HepG2 (cell line): ENCODE measurements around the gene DAZAP1. TPM values are rescaled to one million over a fixed set of nuclear protein-coding genes. Genes with fewer than 3 reads are reported as not detected.

Experiments used
- MIER2 ChIP-seq: IDR thresholded peaks from 2 replicates; pipeline ENCODE4 v1.6.1; 2016; ENCODE audit warnings: missing biosample characterization, missing genetic modification reagents
- MTF2 ChIP-seq: sonication (generic); formaldehyde crosslinking; IDR thresholded peaks from 2 replicates; pipeline ENCODE4 v1.5.0; 2020; ENCODE audit warnings: missing genetic modification reagents, borderline replicate concordance
- NCOA1 ChIP-seq: sonication (generic); formaldehyde crosslinking; IDR thresholded peaks from 2 replicates; pipeline ENCODE4 v1.9.0; 2021; ENCODE audit warnings: missing genetic modification reagents
- ZBTB38 ChIP-seq: sonication (generic); formaldehyde crosslinking; IDR thresholded peaks from 2 replicates; pipeline ENCODE4 v1.5.1; 2020; ENCODE audit warnings: mild to moderate bottlenecking, missing genetic modification reagents
- ZNF205 ChIP-seq: IDR thresholded peaks from 2 replicates; pipeline ENCODE4 v1.6.1; 2018; ENCODE audit warnings: missing biosample characterization, missing genetic modification reagents
- polyA plus RNA-seq, 8 experiments: library from polyadenylated mRNA; depleted of rRNA in 3 of 8; stranded (reverse) in 7 of 8; unstranded in 1 of 8; fragments of >200 nt; fragmentation: Illumina TruSeq in 4 of 8; extraction: Trizol in 4 of 8; gene quantifications; 2 replicates each; pipeline versions ENCODE4 v1.2.1 to v1.2.3, GENCODE V29; 2011 to 2016; ENCODE audit warnings: low read depth in 4 of 8, missing spikeins in 1 of 8, mixed read lengths in 1 of 8; ENCODE audit not compliant: insufficient read depth in 1 of 8
- total RNA-seq, 5 experiments: library from RNA; depleted of rRNA; stranded (reverse); fragments of >200 nt; fragmentation: Illumina TruSeq; extraction: Trizol; gene quantifications; 2 replicates each; pipeline ENCODE4 v1.2.3, GENCODE V29; 2016; ENCODE audit warnings: low read depth in 1 of 5
- TF ChIP-seq, protein P1 (sequence below): sonication (generic); formaldehyde crosslinking; IDR thresholded peaks from 2 replicates; pipeline ENCODE4 v1.5.0; 2020; ENCODE audit warnings: mild to moderate bottlenecking, missing genetic modification reagents, borderline replicate concordance
- TF ChIP-seq, protein P2 (sequence below): sonication (generic); formaldehyde crosslinking; IDR thresholded peaks from 2 replicates; pipeline ENCODE4 v1.5.0; 2020; ENCODE audit warnings: mild to moderate bottlenecking, missing genetic modification reagents, borderline replicate concordance

Gene DAZAP1
- total and polyA plus RNA-seq, 2 of the 13 experiments (the other 11 are each of a cell fraction or from before 2014, with no cell fraction given), result 63.3 to 79.2 TPM

DNA sequence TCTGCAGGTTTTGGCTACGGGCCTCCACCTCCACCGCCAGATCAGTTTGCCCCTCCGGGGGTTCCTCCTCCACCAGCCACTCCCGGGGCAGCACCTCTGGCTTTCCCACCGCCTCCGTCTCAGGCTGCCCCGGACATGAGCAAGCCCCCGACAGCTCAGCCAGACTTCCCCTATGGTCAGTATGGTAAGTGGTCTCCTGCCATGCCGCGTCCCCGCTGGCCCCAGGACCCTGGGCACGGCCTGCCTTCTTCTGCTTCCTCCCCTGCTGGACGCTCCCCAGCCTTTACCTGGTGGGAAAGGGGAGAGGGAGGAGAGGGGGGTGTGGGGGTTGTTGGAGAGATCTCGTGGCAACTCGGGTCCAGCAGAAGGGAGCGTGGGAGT, 25.1 kb downstream of the DAZAP1 start (continued):
- TF ChIP-seq, protein P1, sequence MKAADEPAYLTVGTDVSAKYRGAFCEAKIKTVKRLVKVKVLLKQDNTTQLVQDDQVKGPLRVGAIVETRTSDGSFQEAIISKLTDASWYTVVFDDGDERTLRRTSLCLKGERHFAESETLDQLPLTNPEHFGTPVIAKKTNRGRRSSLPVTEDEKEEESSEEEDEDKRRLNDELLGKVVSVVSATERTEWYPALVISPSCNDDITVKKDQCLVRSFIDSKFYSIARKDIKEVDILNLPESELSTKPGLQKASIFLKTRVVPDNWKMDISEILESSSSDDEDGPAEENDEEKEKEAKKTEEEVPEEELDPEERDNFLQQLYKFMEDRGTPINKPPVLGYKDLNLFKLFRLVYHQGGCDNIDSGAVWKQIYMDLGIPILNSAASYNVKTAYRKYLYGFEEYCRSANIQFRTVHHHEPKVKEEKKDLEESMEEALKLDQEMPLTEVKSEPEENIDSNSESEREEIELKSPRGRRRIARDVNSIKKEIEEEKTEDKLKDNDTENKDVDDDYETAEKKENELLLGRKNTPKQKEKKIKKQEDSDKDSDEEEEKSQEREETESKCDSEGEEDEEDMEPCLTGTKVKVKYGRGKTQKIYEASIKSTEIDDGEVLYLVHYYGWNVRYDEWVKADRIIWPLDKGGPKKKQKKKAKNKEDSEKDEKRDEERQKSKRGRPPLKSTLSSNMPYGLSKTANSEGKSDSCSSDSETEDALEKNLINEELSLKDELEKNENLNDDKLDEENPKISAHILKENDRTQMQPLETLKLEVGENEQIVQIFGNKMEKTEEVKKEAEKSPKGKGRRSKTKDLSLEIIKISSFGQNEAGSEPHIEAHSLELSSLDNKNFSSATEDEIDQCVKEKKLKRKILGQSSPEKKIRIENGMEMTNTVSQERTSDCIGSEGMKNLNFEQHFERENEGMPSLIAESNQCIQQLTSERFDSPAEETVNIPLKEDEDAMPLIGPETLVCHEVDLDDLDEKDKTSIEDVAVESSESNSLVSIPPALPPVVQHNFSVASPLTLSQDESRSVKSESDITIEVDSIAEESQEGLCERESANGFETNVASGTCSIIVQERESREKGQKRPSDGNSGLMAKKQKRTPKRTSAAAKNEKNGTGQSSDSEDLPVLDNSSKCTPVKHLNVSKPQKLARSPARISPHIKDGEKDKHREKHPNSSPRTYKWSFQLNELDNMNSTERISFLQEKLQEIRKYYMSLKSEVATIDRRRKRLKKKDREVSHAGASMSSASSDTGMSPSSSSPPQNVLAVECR (CRISPR knock-in tag), result no peak
- TF ChIP-seq ZBTB38 (CRISPR knock-in tag) (no peak), MIER2 (CRISPR knock-in tag) (no peak), MTF2 (CRISPR knock-in tag) (no peak), ZNF205 (no peak), NCOA1 (CRISPR knock-in tag) (no peak)
- TF ChIP-seq, protein P2, sequence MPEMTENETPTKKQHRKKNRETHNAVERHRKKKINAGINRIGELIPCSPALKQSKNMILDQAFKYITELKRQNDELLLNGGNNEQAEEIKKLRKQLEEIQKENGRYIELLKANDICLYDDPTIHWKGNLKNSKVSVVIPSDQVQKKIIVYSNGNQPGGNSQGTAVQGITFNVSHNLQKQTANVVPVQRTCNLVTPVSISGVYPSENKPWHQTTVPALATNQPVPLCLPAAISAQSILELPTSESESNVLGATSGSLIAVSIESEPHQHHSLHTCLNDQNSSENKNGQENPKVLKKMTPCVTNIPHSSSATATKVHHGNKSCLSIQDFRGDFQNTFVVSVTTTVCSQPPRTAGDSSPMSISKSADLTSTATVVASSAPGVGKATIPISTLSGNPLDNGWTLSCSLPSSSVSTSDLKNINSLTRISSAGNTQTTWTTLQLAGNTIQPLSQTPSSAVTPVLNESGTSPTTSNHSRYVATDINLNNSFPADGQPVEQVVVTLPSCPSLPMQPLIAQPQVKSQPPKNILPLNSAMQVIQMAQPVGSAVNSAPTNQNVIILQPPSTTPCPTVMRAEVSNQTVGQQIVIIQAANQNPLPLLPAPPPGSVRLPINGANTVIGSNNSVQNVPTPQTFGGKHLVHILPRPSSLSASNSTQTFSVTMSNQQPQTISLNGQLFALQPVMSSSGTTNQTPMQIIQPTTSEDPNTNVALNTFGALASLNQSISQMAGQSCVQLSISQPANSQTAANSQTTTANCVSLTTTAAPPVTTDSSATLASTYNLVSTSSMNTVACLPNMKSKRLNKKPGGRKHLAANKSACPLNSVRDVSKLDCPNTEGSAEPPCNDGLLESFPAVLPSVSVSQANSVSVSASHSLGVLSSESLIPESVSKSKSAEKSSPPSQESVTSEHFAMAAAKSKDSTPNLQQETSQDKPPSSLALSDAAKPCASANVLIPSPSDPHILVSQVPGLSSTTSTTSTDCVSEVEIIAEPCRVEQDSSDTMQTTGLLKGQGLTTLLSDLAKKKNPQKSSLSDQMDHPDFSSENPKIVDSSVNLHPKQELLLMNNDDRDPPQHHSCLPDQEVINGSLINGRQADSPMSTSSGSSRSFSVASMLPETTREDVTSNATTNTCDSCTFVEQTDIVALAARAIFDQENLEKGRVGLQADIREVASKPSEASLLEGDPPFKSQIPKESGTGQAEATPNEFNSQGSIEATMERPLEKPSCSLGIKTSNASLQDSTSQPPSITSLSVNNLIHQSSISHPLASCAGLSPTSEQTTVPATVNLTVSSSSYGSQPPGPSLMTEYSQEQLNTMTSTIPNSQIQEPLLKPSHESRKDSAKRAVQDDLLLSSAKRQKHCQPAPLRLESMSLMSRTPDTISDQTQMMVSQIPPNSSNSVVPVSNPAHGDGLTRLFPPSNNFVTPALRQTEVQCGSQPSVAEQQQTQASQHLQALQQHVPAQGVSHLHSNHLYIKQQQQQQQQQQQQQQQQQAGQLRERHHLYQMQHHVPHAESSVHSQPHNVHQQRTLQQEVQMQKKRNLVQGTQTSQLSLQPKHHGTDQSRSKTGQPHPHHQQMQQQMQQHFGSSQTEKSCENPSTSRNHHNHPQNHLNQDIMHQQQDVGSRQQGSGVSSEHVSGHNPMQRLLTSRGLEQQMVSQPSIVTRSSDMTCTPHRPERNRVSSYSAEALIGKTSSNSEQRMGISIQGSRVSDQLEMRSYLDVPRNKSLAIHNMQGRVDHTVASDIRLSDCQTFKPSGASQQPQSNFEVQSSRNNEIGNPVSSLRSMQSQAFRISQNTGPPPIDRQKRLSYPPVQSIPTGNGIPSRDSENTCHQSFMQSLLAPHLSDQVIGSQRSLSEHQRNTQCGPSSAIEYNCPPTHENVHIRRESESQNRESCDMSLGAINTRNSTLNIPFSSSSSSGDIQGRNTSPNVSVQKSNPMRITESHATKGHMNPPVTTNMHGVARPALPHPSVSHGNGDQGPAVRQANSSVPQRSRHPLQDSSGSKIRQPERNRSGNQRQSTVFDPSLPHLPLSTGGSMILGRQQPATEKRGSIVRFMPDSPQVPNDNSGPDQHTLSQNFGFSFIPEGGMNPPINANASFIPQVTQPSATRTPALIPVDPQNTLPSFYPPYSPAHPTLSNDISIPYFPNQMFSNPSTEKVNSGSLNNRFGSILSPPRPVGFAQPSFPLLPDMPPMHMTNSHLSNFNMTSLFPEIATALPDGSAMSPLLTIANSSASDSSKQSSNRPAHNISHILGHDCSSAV, result no peak
